ENCODE data around the gene F5. TPM values are rescaled to one million over a fixed set of nuclear protein-coding genes. Genes with fewer than 3 reads are reported as not detected.

Gene F5
- total and polyA plus RNA-seq, 2 experiments from 2014 or later = 0.16 TPM; not detected in 1

- DNase-seq (ENCODE audit: low spot score) (no peak), ATAC-seq (no peak)
- no peaks in the 10 kb centered on the region for H3F3A ChIP-seq (replicated peaks; ENCODE audit: low read depth)
- no peak overlapping the region for H3K4me3 Mint-ChIP-seq
- no peaks in the 10 kb centered on the region for H4K20me1 ChIP-seq (replicated peaks; ENCODE audit: insufficient read depth)
- H3K27me3 Mint-ChIP-seq (ENCODE audit: insufficient read depth, low read depth, poor library complexity) = no peaks in the 10 kb centered on the region
- H3K27ac Mint-ChIP-seq = no peak overlapping the region
- TF ChIP-seq JUNB (IDR thresholded peaks at IDR 0.05; ENCODE audit: unreplicated experiment) = no peak
- no peak for TF ChIP-seq EZH2phosphoT487 (IDR thresholded peaks at IDR 0.05; ENCODE audit: unreplicated experiment)
- TF ChIP-seq STAT1 (IDR thresholded peaks at IDR 0.05; ENCODE audit: unreplicated experiment) = no peak
- no peak for TF ChIP-seq NANOG (IDR thresholded peaks at IDR 0.05; ENCODE audit: borderline replicate concordance)
- TF ChIP-seq CTCF (conservative IDR thresholded peaks at IDR 0.05; ENCODE audit: low read depth in 2 of 2) = no peak
- TF ChIP-seq, protein P1, sequence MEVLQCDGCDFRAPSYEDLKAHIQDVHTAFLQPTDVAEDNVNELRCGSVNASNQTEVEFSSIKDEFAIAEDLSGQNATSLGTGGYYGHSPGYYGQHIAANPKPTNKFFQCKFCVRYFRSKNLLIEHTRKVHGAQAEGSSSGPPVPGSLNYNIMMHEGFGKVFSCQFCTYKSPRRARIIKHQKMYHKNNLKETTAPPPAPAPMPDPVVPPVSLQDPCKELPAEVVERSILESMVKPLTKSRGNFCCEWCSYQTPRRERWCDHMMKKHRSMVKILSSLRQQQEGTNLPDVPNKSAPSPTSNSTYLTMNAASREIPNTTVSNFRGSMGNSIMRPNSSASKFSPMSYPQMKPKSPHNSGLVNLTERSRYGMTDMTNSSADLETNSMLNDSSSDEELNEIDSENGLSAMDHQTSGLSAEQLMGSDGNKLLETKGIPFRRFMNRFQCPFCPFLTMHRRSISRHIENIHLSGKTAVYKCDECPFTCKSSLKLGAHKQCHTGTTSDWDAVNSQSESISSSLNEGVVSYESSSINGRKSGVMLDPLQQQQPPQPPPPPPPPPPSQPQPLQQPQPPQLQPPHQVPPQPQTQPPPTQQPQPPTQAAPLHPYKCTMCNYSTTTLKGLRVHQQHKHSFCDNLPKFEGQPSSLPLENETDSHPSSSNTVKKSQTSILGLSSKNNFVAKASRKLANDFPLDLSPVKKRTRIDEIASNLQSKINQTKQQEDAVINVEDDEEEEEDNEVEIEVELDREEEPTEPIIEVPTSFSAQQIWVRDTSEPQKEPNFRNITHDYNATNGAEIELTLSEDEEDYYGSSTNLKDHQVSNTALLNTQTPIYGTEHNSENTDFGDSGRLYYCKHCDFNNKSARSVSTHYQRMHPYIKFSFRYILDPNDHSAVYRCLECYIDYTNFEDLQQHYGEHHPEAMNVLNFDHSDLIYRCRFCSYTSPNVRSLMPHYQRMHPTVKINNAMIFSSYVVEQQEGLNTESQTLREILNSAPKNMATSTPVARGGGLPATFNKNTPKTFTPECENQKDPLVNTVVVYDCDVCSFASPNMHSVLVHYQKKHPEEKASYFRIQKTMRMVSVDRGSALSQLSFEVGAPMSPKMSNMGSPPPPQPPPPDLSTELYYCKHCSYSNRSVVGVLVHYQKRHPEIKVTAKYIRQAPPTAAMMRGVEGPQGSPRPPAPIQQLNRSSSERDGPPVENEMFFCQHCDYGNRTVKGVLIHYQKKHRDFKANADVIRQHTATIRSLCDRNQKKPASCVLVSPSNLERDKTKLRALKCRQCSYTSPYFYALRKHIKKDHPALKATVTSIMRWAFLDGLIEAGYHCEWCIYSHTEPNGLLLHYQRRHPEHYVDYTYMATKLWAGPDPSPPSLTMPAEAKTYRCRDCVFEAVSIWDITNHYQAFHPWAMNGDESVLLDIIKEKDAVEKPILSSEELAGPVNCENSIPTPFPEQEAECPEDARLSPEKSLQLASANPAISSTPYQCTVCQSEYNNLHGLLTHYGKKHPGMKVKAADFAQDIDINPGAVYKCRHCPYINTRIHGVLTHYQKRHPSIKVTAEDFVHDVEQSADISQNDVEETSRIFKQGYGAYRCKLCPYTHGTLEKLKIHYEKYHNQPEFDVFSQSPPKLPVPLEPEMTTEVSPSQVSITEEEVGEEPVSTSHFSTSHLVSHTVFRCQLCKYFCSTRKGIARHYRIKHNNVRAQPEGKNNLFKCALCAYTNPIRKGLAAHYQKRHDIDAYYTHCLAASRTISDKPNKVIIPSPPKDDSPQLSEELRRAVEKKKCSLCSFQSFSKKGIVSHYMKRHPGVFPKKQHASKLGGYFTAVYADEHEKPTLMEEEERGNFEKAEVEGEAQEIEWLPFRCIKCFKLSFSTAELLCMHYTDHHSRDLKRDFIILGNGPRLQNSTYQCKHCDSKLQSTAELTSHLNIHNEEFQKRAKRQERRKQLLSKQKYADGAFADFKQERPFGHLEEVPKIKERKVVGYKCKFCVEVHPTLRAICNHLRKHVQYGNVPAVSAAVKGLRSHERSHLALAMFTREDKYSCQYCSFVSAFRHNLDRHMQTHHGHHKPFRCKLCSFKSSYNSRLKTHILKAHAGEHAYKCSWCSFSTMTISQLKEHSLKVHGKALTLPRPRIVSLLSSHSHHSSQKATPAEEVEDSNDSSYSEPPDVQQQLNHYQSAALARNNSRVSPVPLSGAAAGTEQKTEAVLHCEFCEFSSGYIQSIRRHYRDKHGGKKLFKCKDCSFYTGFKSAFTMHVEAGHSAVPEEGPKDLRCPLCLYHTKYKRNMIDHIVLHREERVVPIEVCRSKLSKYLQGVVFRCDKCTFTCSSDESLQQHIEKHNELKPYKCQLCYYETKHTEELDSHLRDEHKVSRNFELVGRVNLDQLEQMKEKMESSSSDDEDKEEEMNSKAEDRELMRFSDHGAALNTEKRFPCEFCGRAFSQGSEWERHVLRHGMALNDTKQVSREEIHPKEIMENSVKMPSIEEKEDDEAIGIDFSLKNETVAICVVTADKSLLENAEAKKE (CRISPR knock-in tag; IDR thresholded peaks at IDR 0.05) = no peak
- TF ChIP-seq POLR2AphosphoS5 (IDR thresholded peaks at IDR 0.05; ENCODE audit: low read depth) = no peak
- TF ChIP-seq CREB1 (CRISPR knock-in tag; IDR thresholded peaks at IDR 0.05; ENCODE audit: low read depth) = no peak
- no peak for TF ChIP-seq ZNF331 (CRISPR knock-in tag; IDR thresholded peaks at IDR 0.05; ENCODE audit: low read depth)
- TF ChIP-seq, protein P2, sequence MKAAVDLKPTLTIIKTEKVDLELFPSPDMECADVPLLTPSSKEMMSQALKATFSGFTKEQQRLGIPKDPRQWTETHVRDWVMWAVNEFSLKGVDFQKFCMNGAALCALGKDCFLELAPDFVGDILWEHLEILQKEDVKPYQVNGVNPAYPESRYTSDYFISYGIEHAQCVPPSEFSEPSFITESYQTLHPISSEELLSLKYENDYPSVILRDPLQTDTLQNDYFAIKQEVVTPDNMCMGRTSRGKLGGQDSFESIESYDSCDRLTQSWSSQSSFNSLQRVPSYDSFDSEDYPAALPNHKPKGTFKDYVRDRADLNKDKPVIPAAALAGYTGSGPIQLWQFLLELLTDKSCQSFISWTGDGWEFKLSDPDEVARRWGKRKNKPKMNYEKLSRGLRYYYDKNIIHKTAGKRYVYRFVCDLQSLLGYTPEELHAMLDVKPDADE (IDR thresholded peaks at IDR 0.05) = no peak
- no peak for TF ChIP-seq EZH2 (IDR thresholded peaks at IDR 0.05; ENCODE audit: low read depth, unreplicated experiment)
- no peak for TF ChIP-seq REST (IDR thresholded peaks at IDR 0.05; ENCODE audit: unreplicated experiment)
- TF ChIP-seq ZNF114 (CRISPR knock-in tag; IDR thresholded peaks at IDR 0.05) = no peak
- no peak overlapping the region for H3K4me2 ChIP-seq
- H3K36me3 Mint-ChIP-seq (ENCODE audit: low read depth) = no peaks in the 10 kb centered on the region
- H3K9me3 Mint-ChIP-seq = peaks cover 6% of the 10 kb centered on the region; the same call in 1 of the 3 replicates
- no peak overlapping the region for H3K4me3 ChIP-seq
- no peaks in the 10 kb centered on the region for H3K36me3 ChIP-seq (ENCODE audit: insufficient read depth)
- 0 out of 2 replicates have a peak, but pooled peaks cover 5% of the 10 kb centered on the region for H3K9me2 ChIP-seq (ENCODE audit: insufficient read depth)
- H2AFZ ChIP-seq = no peak overlapping the region
- no peaks in the 10 kb centered on the region for H3K27me3 ChIP-seq (ENCODE audit: insufficient read depth)
- H3K79me2 ChIP-seq (replicated peaks; ENCODE audit: insufficient read depth) = no peaks in the 10 kb centered on the region
- no peak overlapping the region for H3K27ac ChIP-seq (ENCODE audit: low read depth)
- no peaks in the 10 kb centered on the region; the same call in 2 of the 3 replicates for H3K4me1 Mint-ChIP-seq
- no peaks in the 10 kb centered on the region for H3K4me1 ChIP-seq (ENCODE audit: insufficient read depth)
These were observed 23.2 kb downstream of the F5 start for GRCh38 chr1:169563019-169563615.
